Activated CD4-positive, alpha-beta memory T cell treated with anti-CD3 and anti-CD28 coated beads for 36 hours (primary cell): Measurements from ENCODE around the gene CADM4. TPM values are rescaled to one million over a fixed set of nuclear protein-coding genes. Genes with fewer than 3 reads are reported as not detected.
"Not testable (repeated sequence)": the region's sequence is repeated elsewhere in the genome, so short reads cannot be mapped to it uniquely, and the experiment has no call there.

Source experiments
- CTCF ChIA-PET: fragments of 350-600 bp; sonication (Branson Sonifier 250); formaldehyde crosslinking; loops from one replicate; lab custom pipeline; 2021; ENCODE audit warnings: antibody characterized with exemption, inconsistent platforms; lab: Charles Lee
- POLR2A ChIA-PET: fragments of 350-600 bp; sonication (Branson Sonifier 250); formaldehyde crosslinking; loops from one replicate; lab custom pipeline; 2021; ENCODE audit warnings: antibody characterized with exemption; lab: Charles Lee
- DNase-seq: peaks from one replicate; pipeline ENCODE4 v3.0.0-alpha.2; 2020
- H3K27ac Mint-ChIP-seq: one replicate; pipeline ENCODE4 v1.8.0; 2021; ENCODE audit warnings: mixed read lengths
- H3K27me3 Mint-ChIP-seq: one replicate; pipeline ENCODE4 v1.8.0; 2021; ENCODE audit warnings: mixed read lengths
- H3K36me3 Mint-ChIP-seq: one replicate; pipeline ENCODE4 v1.8.0; 2021; ENCODE audit warnings: mixed read lengths
- H3K4me1 Mint-ChIP-seq: one replicate; pipeline ENCODE4 v1.8.0; 2021; ENCODE audit warnings: low read depth, mixed read lengths
- H3K4me3 Mint-ChIP-seq: one replicate; pipeline ENCODE4 v1.8.0; 2021; ENCODE audit warnings: mild to moderate bottlenecking, mixed read lengths
- H3K9me3 Mint-ChIP-seq: one replicate; pipeline ENCODE4 v1.8.0; 2021; ENCODE audit warnings: mixed read lengths
- intact Hi-C: fragments of 100-400 bp; cut with micrococcal nuclease; formaldehyde crosslinking; loops from one replicate; pipeline ENCODE4 v1.15.1; 2023
- total RNA-seq, 2 experiments: library from RNA; stranded (reverse); gene quantifications; one replicate each; pipeline ENCODE4 v1.2.3, GENCODE V29; 2021

CADM4 gene
- total RNA-seq, 2 experiments from 2014 or later: 0.39 to 0.57 TPM

- H3K27me3 Mint-ChIP-seq: no peaks in the 10 kb centered on the region
- DNase-seq: no peak
- no peak overlapping the region for H3K4me3 Mint-ChIP-seq
- peaks cover 13% of the 10 kb centered on the region for H3K9me3 Mint-ChIP-seq
- H3K36me3 Mint-ChIP-seq: peaks cover 37% of the 10 kb centered on the region
- peaks cover 21% of the 10 kb centered on the region for H3K4me1 Mint-ChIP-seq
- intact Hi-C loops: no loop called here
- H3K27ac Mint-ChIP-seq: no peak overlapping the region
- CTCF ChIA-PET: no interaction called here
- POLR2A ChIA-PET: no interaction called here
Measured at GRCh38 chr19:43660301-43660970, 20.8 kb upstream of the CADM4 start.

- Mint-ChIP-seq H3K36me3 (peaks cover 35% of the 10 kb centered on the region), H3K27ac (no peak overlapping the region), H3K4me1 (peaks cover 3% of the 10 kb centered on the region), H3K4me3 (no peak overlapping the region), H3K9me3 (peaks cover 13% of the 10 kb centered on the region), H3K27me3 (no peaks in the 10 kb centered on the region)
- ChIA-PET CTCF (no interaction called here), POLR2A (no interaction called here)
- intact Hi-C loops: no loop called here
- DNase-seq: no peak
Measured at GRCh38 chr19:43658494-43658893, 18.8 kb upstream of the CADM4 start.

- H3K9me3 Mint-ChIP-seq: peaks cover 13% of the 10 kb centered on the region
- no peak overlapping the region for H3K27ac Mint-ChIP-seq
- ChIA-PET CTCF (no interaction called here), POLR2A (no interaction called here)
- no peak for DNase-seq
- H3K27me3 Mint-ChIP-seq: no peaks in the 10 kb centered on the region
- H3K4me1 Mint-ChIP-seq: no peaks in the 10 kb centered on the region
- no peak overlapping the region for H3K4me3 Mint-ChIP-seq
- intact Hi-C loops: no loop called here
- H3K36me3 Mint-ChIP-seq: peaks cover 35% of the 10 kb centered on the region
Measured at GRCh38 chr19:43658001-43658400, 18.4 kb upstream of the CADM4 start.

GRCh38 chr19:43656436-43656835 lies 16.8 kb upstream of the CADM4 start:
- POLR2A ChIA-PET: no interaction called here
- H3K9me3 Mint-ChIP-seq: peaks cover 13% of the 10 kb centered on the region
- no peak for DNase-seq
- H3K4me1 Mint-ChIP-seq: no peaks in the 10 kb centered on the region
- H3K4me3 Mint-ChIP-seq: no peak overlapping the region
- H3K27ac Mint-ChIP-seq: no peak overlapping the region
- intact Hi-C loops: no loop called here
- peaks cover 41% of the 10 kb centered on the region for H3K36me3 Mint-ChIP-seq
- CTCF ChIA-PET: no interaction called here
- no peaks in the 10 kb centered on the region for H3K27me3 Mint-ChIP-seq

GRCh38 chr19:43652546-43652874 lies 12.9 kb upstream of the CADM4 start:
- peaks cover 30% of the 10 kb centered on the region for H3K36me3 Mint-ChIP-seq
- no peak for DNase-seq
- ChIA-PET CTCF (interaction anchor here (1.0 to 1.4 kb wide), 5 partner anchors 11 to 206 kb away, joined by 3 to 6 read pairs (median 4); no protein-coding TSS in a partner anchor), POLR2A (no interaction called here)
- no peak overlapping the region for H3K27ac Mint-ChIP-seq
- no peak overlapping the region for H3K4me3 Mint-ChIP-seq
- H3K27me3 Mint-ChIP-seq: no peaks in the 10 kb centered on the region
- intact Hi-C loops: no loop called here
- H3K9me3 Mint-ChIP-seq: no peaks in the 10 kb centered on the region
- no peaks in the 10 kb centered on the region for H3K4me1 Mint-ChIP-seq

- POLR2A ChIA-PET: no interaction called here
- Mint-ChIP-seq H3K9me3 (no peaks in the 10 kb centered on the region), H3K27me3 (no peaks in the 10 kb centered on the region), H3K4me1 (no peaks in the 10 kb centered on the region), H3K27ac (no peak overlapping the region), H3K4me3 (no peak overlapping the region), H3K36me3 (peaks cover 35% of the 10 kb centered on the region)
- intact Hi-C loops: no loop called here
- CTCF ChIA-PET: interaction anchor here (1.0 to 1.4 kb wide), 5 partner anchors 11 to 205 kb away, joined by 3 to 6 read pairs (median 4); no protein-coding TSS in a partner anchor
- peak; percentile 64 for DNase-seq
Measured at GRCh38 chr19:43651758-43652545, 12.3 kb upstream of the CADM4 start.

GRCh38 chr19:43650276-43650675 lies 10.6 kb upstream of the CADM4 start:
- peaks cover 30% of the 10 kb centered on the region for H3K36me3 Mint-ChIP-seq
- CTCF ChIA-PET: interaction anchor here (1.0 to 1.9 kb wide), 2 partner anchors 9 to 95 kb away, joined by 3 to 5 read pairs; no protein-coding TSS in a partner anchor
- H3K27me3 Mint-ChIP-seq, intact Hi-C loops, H3K4me3 Mint-ChIP-seq, H3K9me3 Mint-ChIP-seq, DNase-seq, H3K4me1 Mint-ChIP-seq, H3K27ac Mint-ChIP-seq: not testable (repeated sequence)
- POLR2A ChIA-PET: interaction anchor here (0.7 kb wide), 1 partner anchor 149 kb away, joined by 5 read pairs; no protein-coding TSS in a partner anchor

GRCh38 chr19:43649514-43649913 lies 9.9 kb upstream of the CADM4 start:
- Mint-ChIP-seq H3K4me3 (no peak overlapping the region), H3K9me3 (peaks cover 6% of the 10 kb centered on the region), H3K36me3 (peaks cover 26% of the 10 kb centered on the region), H3K4me1 (no peaks in the 10 kb centered on the region), H3K27ac (no peak overlapping the region), H3K27me3 (no peaks in the 10 kb centered on the region)
- POLR2A ChIA-PET: interaction anchor here (0.6 to 1.0 kb wide), 3 partner anchors 16 to 150 kb away, joined by 3 to 5 read pairs (median 4); no protein-coding TSS in a partner anchor
- intact Hi-C loops: no loop called here
- DNase-seq: no peak
- CTCF ChIA-PET: interaction anchor here (1.0 to 1.9 kb wide), 2 partner anchors 23 to 94 kb away, joined by 4 to 5 read pairs; no protein-coding TSS in a partner anchor

GRCh38 chr19:43648633-43649032 lies 9.0 kb upstream of the CADM4 start:
- Mint-ChIP-seq H3K27ac (no peak overlapping the region), H3K36me3 (peaks cover 25% of the 10 kb centered on the region), H3K9me3 (peaks cover 6% of the 10 kb centered on the region), H3K27me3 (no peaks in the 10 kb centered on the region), H3K4me1 (no peaks in the 10 kb centered on the region), H3K4me3 (no peak overlapping the region)
- ChIA-PET CTCF (interaction anchor here (1.9 kb wide), 1 partner anchor 93 kb away, joined by 5 read pairs; no protein-coding TSS in a partner anchor), POLR2A (interaction anchor here (0.9 to 1.0 kb wide), 2 partner anchors 23 to 129 kb away, joined by 4 read pairs; no protein-coding TSS in a partner anchor)
- DNase-seq: no peak
- intact Hi-C loops: no loop called here

GRCh38 chr19:43644181-43644580 lies 4.5 kb upstream of the CADM4 start:
- no peak overlapping the region for H3K27ac Mint-ChIP-seq
- POLR2A ChIA-PET: no interaction called here
- intact Hi-C loops: no loop called here
- CTCF ChIA-PET: no interaction called here
- peaks cover 18% of the 10 kb centered on the region for H3K36me3 Mint-ChIP-seq
- H3K27me3 Mint-ChIP-seq: peaks cover 11% of the 10 kb centered on the region
- DNase-seq: no peak
- H3K4me3 Mint-ChIP-seq: no peak overlapping the region
- peaks cover 6% of the 10 kb centered on the region for H3K9me3 Mint-ChIP-seq
- peaks cover 7% of the 10 kb centered on the region for H3K4me1 Mint-ChIP-seq

- ChIA-PET POLR2A (no interaction called here), CTCF (no interaction called here)
- no peak for DNase-seq
- intact Hi-C loops: no loop called here
- H3K27me3 Mint-ChIP-seq: peaks cover 19% of the 10 kb centered on the region
- H3K36me3 Mint-ChIP-seq: peaks cover 13% of the 10 kb centered on the region
- no peak overlapping the region for H3K27ac Mint-ChIP-seq
- no peak overlapping the region for H3K4me3 Mint-ChIP-seq
- H3K4me1 Mint-ChIP-seq: peaks cover 11% of the 10 kb centered on the region
- H3K9me3 Mint-ChIP-seq: peaks cover 6% of the 10 kb centered on the region
Measured at GRCh38 chr19:43643326-43643725, 3.7 kb upstream of the CADM4 start.

- CTCF ChIA-PET: no interaction called here
- DNase-seq: no peak
- intact Hi-C loops: no loop called here
Measured at GRCh38 chr19:43642531-43642930, 2.9 kb upstream of the CADM4 start.

More at GRCh38 chr19:43642531-43642930, 2.9 kb upstream of the CADM4 start:
- POLR2A ChIA-PET: interaction anchor here (0.6 kb wide), 1 partner anchor 114 kb away, joined by 3 read pairs; no protein-coding TSS in a partner anchor
- Mint-ChIP-seq H3K27me3 (peaks cover 25% of the 10 kb centered on the region), H3K4me3 (no peak overlapping the region), H3K9me3 (peaks cover 6% of the 10 kb centered on the region), H3K36me3 (peaks cover 11% of the 10 kb centered on the region), H3K27ac (no peak overlapping the region), H3K4me1 (peaks cover 11% of the 10 kb centered on the region)
